AG08395 (cell line): ENCODE results near the gene FAM177B.

Experiments
- DNase-seq: peaks from one replicate; pipeline ENCODE4 v3.0.0; 2012; ENCODE audit warnings: mixed read lengths, low spot score

FAM177B gene

GRCh38 chr1:222786121-222786520 is 49.1 kb downstream of the FAM177B start:
- DNase-seq, result no peak

GRCh38 chr1:222787729-222788128 is 50.7 kb downstream of the FAM177B start:
- no peak for DNase-seq

- no peak for DNase-seq
Observed at GRCh38 chr1:222788402-222789156, 51.6 kb downstream of the FAM177B start.

- no peak for DNase-seq
Observed at GRCh38 chr1:222790115-222790514, 53.1 kb downstream of the FAM177B start.

GRCh38 chr1:222790520-222790919 is 53.5 kb downstream of the FAM177B start:
- DNase-seq, result no peak

- DNase-seq, result no peak
Observed at GRCh38 chr1:222791006-222791710, 54.2 kb downstream of the FAM177B start.

GRCh38 chr1:222792744-222793143 is 55.7 kb downstream of the FAM177B start:
- peak; percentile 49 for DNase-seq

GRCh38 chr1:222794656-222795474 is 57.9 kb downstream of the FAM177B start:
- DNase-seq, result no peak

GRCh38 chr1:222798116-222798515 is 61.1 kb downstream of the FAM177B start:
- peak; percentile 7 for DNase-seq

GRCh38 chr1:222798975-222799374 is 62.0 kb downstream of the FAM177B start:
- DNase-seq, result no peak
